ENCODE measurements around the gene SEMA3E. TPM values are rescaled to one million over a fixed set of nuclear protein-coding genes. Genes with fewer than 3 reads are reported as not detected.

SEMA3E gene
- 9.2 TPM for total RNA-seq

DNA sequence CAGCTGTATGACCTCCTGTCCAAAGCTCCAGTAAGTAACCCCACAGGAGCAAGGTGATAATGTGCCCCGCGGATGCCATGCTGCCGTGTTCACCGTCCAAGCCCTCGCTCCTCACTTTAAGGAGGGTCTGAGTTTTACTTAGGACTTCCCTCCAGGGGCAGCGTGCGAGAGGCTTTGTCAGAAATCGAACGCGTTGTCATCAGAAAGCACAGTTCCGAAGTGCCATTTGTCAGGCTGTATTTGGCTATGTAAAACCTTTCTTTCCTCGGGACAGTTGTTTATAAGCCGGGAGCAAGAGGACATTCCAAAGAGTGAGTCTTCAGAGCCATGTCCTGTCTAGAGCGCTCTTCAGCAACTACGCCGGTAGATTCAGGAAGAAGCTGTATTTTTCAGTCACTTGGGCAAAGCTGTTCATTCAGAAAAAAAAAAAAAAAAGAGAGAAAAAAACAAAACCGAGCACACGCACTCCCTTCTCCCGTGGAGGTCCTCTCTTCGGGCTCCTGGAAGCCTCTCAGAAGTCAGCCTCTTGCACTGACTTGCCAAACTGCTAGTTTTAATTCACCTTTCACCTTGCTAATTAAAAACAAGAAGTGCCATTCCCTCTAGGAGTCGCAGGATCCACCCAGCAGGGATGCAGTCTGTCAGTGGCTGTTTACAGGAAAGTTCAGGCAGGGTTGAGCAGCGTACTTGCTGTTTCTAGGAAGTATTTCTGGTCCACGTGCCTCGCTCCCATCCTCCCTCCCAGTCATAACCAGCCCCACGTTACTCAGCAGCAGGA is at the start of gene SEMA3E:
SEMA3E (minus strand) TSS at position 676 of the 778 bp plus-strand sequence.

